Transverse colon (tissue), 4 donors: ENCODE results near the gene FGGY. TPM values are rescaled to one million over a fixed set of nuclear protein-coding genes. Genes with fewer than 3 reads are reported as not detected.
A peak's percentile ranks its signal among the peaks of the same experiment; 100 is the strongest.

Source experiments
- DNase-seq: peaks from one replicate; pipeline ENCODE4 v3.0.0-alpha.2; 2019
- H3K27ac ChIP-seq, 4 donors: fragments of 200-600 bp; sonication (generic); 2 replicates each; pipeline ENCODE4 v1.5.1; 2016 to 2018; ENCODE audit warnings: inconsistent platforms in 4 of 4
- H3K27me3 ChIP-seq: fragments of 200-600 bp; sonication (generic); 2 replicates; pipeline ENCODE4 v1.5.1; 2017; ENCODE audit warnings: inconsistent platforms
- H3K36me3 ChIP-seq, 4 donors: fragments of 200-600 bp; sonication (generic); 2 replicates each; pipeline ENCODE4 v1.5.1; 2017 to 2019; ENCODE audit warnings: inconsistent platforms in 4 of 4
- H3K4me1 ChIP-seq, 4 donors: fragments of 200-600 bp; sonication (generic); 2 replicates each; pipeline ENCODE4 v1.5.1; 2017 to 2020; ENCODE audit warnings: inconsistent platforms in 4 of 4
- H3K4me3 ChIP-seq, 4 donors: fragments of 200-600 bp; sonication (generic); 1 replicate in 1 of 4; 2 replicates in 3 of 4; pipeline versions ENCODE4 v1.5.1 to v1.6.1; 2017 to 2019; ENCODE audit warnings: inconsistent platforms in 4 of 4
- H3K9me3 ChIP-seq, 2 donors: fragments of 200-600 bp; sonication (generic); 2 replicates each; pipeline ENCODE4 v1.5.1; 2017 to 2019; ENCODE audit warnings: inconsistent platforms in 2 of 2
- CTCF ChIP-seq, 5 experiments: fragments of 200-600 bp in 3 of 5; fragments of 450-650 bp in 2 of 5; sonication (generic) in 3 of 5; IDR thresholded peaks; 1 replicate in 2 of 5; 2 replicates in 3 of 5; pipeline ENCODE4 v1.5.1; 2016 to 2017; ENCODE audit warnings: antibody characterized with exemption in 5 of 5, inconsistent platforms in 3 of 5, mild to moderate bottlenecking in 2 of 5, moderate library complexity in 1 of 5
- EP300 ChIP-seq: sonication (generic); formaldehyde crosslinking; IDR thresholded peaks from one replicate; pipeline ENCODE4 v1.6.1; 2017; ENCODE audit warnings: antibody characterized with exemption, low read depth
- POLR2A ChIP-seq: fragments of 450-650 bp; IDR thresholded peaks from one replicate; pipeline ENCODE4 v1.6.1; 2016; ENCODE audit warnings: antibody characterized with exemption, mild to moderate bottlenecking, moderate library complexity
- POLR2AphosphoS5 ChIP-seq, 3 donors: sonication (generic); formaldehyde crosslinking; IDR thresholded peaks; one replicate each; pipeline ENCODE4 v1.6.1; 2016; ENCODE audit warnings: antibody characterized with exemption in 3 of 3
- WGBS, 2 donors: methylation state at CpG; one replicate each; pipeline ENCODE4 v1.1.5; 2018; ENCODE audit warnings: low coverage in 1 of 2; 5-methylcytosine and 5-hydroxymethylcytosine counted together
- in situ Hi-C, 4 donors: fragments of 200-750 bp; cut with MboI; loops; one replicate each; pipeline versions ENCODE4 v1.15.0 to v1.15.1; 2017; ENCODE audit warnings: low sequenced_read_pairs in 3 of 4, low pct_ligation_motif_present in 1 of 4, low pct_unique_long_range_greater_than_20kb in 1 of 4
- intact Hi-C: fragments of 100-400 bp; cut with DNase I; formaldehyde crosslinking; loops from one replicate; pipeline ENCODE4 v1.15.1; 2023; ENCODE audit warnings: low total_unique reads
- total RNA-seq, 4 donors: library from RNA; depleted of rRNA; stranded (reverse); fragments of >200 nt; gene quantifications; one replicate each; pipeline ENCODE4 v1.1.0, GENCODE V29; 2016

Gene FGGY
- total RNA-seq, 4 donors from 2014 or later = 18.2 to 97.7 (median 27.1) TPM

- intact Hi-C loops (no loop called here), in situ Hi-C loops (no loop called here)
- Histone ChIP-seq H3K9me3 (no peaks in the 10 kb centered on the region), H3K36me3 (no peaks in the 10 kb centered on the region), H3K4me1 (peaks cover 0 to 19% (median 0%) of the 10 kb centered on the region in 4 donors), H3K27ac (no peak overlapping the region), H3K27me3 (no peaks in the 10 kb centered on the region), H3K4me3 (no peak overlapping the region)
- 88 to 92% methylated on average over 1 to 2 of the region's 2 CpGs for WGBS, 2 donors
- TF ChIP-seq POLR2AphosphoS5 (IDR thresholded peaks at IDR 0.05) (no peak), EP300 (no peak), POLR2A (no peak), CTCF (IDR thresholded peaks at IDR 0.05) (no peak)
- no peak for DNase-seq
These were observed 208.7 kb downstream of the FGGY start for GRCh38 chr1:59505596-59506028.

- intact Hi-C loops (no loop called here), in situ Hi-C loops (no loop called here)
- Histone ChIP-seq H3K36me3 (no peaks in the 10 kb centered on the region), H3K4me1 (peaks cover 0 to 15% (median 0%) of the 10 kb centered on the region in 4 donors), H3K4me3 (no peak overlapping the region), H3K9me3 (no peaks in the 10 kb centered on the region), H3K27me3 (no peaks in the 10 kb centered on the region), H3K27ac (peak overlapping the region; percentile 17 to 50 (median 40))
- no peak for TF ChIP-seq POLR2AphosphoS5 (IDR thresholded peaks at IDR 0.05)
- 44 to 80% methylated on average over 1 to 3 of the region's 3 CpGs for WGBS, 2 donors
- no peak for DNase-seq
These were observed 210.1 kb downstream of the FGGY start for GRCh38 chr1:59506952-59507351.

GRCh38 chr1:59509341-59509875 is 212.5 kb downstream of the FGGY start:
- WGBS, 2 donors = 78 to 91% methylated on average over 2 to 3 of the region's 3 CpGs
- no peak overlapping the region for H3K4me3 ChIP-seq
- TF ChIP-seq EP300 = no peak
- TF ChIP-seq POLR2A = no peak
- TF ChIP-seq CTCF (IDR thresholded peaks at IDR 0.05) = no peak
- TF ChIP-seq POLR2AphosphoS5 (IDR thresholded peaks at IDR 0.05) = no peak
- no peak overlapping the region for H3K27ac ChIP-seq
- intact Hi-C loops (no loop called here), in situ Hi-C loops (no loop called here)
- H3K36me3 ChIP-seq = no peaks in the 10 kb centered on the region
- H3K27me3 ChIP-seq = no peaks in the 10 kb centered on the region
- H3K9me3 ChIP-seq = no peaks in the 10 kb centered on the region
- DNase-seq = no peak
- H3K4me1 ChIP-seq = peaks cover 0 to 15% (median 2%) of the 10 kb centered on the region in 4 donors

- no peak overlapping the region for H3K27ac ChIP-seq
- TF ChIP-seq POLR2AphosphoS5 (IDR thresholded peaks at IDR 0.05) (peak; percentile 43 to 82 (median 64)), CTCF (IDR thresholded peaks at IDR 0.05) (no peak)
- H3K9me3 ChIP-seq = no peaks in the 10 kb centered on the region
- DNase-seq = no peak
- WGBS, 2 donors = 73 to 91% methylated on average over 1 of the region's 1 CpG
- in situ Hi-C loops = no loop called here
- no peaks in the 10 kb centered on the region for H3K27me3 ChIP-seq
- H3K4me3 ChIP-seq = no peak overlapping the region
- H3K36me3 ChIP-seq = no peaks in the 10 kb centered on the region
- intact Hi-C loops = no loop called here
- H3K4me1 ChIP-seq = peaks cover 0 to 15% (median 2%) of the 10 kb centered on the region in 4 donors
These were observed 213.4 kb downstream of the FGGY start for GRCh38 chr1:59510249-59510648.
